Neural cell (in vitro differentiated cells): ENCODE results near the gene APOC1. TPM values are rescaled to one million over a fixed set of nuclear protein-coding genes. Genes with fewer than 3 reads are reported as not detected.

ENCODE experiments used
- H2AFZ ChIP-seq: fragments of 200-600, 300-800 bp; sonication (generic), shearing (Covaris generic); 2 replicates; pipeline ENCODE4 v1.6.0; 2014; ENCODE audit warnings: low read depth, mild to moderate bottlenecking, antibody characterized with exemption, low read length, moderate library complexity
- H3F3A ChIP-seq: fragments of 200-600 bp; shearing (Covaris generic); 2 replicates; pipeline ENCODE4 v1.6.1; 2016; ENCODE audit warnings: mild to moderate bottlenecking, moderate library complexity, mixed read lengths, antibody characterized with exemption, low read length; ENCODE audit not compliant: insufficient read depth, poor library complexity, severe bottlenecking
- H3K27ac ChIP-seq: fragments of 200-600, 300-800 bp; sonication (generic), shearing (Covaris generic); 2 replicates; pipeline ENCODE4 v1.5.1; 2014; ENCODE audit warnings: mild to moderate bottlenecking, low read length, moderate library complexity
- H3K27me3 ChIP-seq: fragments of 300-800, 200-600 bp; sonication (generic), shearing (Covaris generic); 2 replicates; pipeline ENCODE4 v1.6.0; 2014; ENCODE audit warnings: mild to moderate bottlenecking, low read depth, low read length, moderate library complexity; ENCODE audit not compliant: insufficient read depth
- H3K36me3 ChIP-seq: fragments of 300-800, 200-600 bp; sonication (generic), shearing (Covaris generic); 2 replicates; pipeline ENCODE4 v1.5.1; 2014; ENCODE audit warnings: mild to moderate bottlenecking, antibody characterized with exemption, low read length, moderate library complexity; ENCODE audit not compliant: insufficient read depth
- H3K4me2 ChIP-seq: fragments of 300-800, 200-600 bp; sonication (generic), shearing (Covaris generic); 2 replicates; pipeline ENCODE4 v1.6.0; 2014; ENCODE audit warnings: mild to moderate bottlenecking, low read length
- H3K4me3 ChIP-seq: fragments of 300-800, 200-600 bp; sonication (generic), shearing (Covaris generic); 2 replicates; pipeline ENCODE4 v1.5.1; 2014; ENCODE audit warnings: mild to moderate bottlenecking, low read length, moderate library complexity
- H3K79me2 ChIP-seq: fragments of 200-600 bp; shearing (Covaris generic); replicated peaks from 2 replicates; pipeline ENCODE4 v1.6.0; 2014; ENCODE audit warnings: mild to moderate bottlenecking, low read length, moderate library complexity; ENCODE audit not compliant: insufficient read depth
- H3K9ac ChIP-seq: fragments of 300-800, 200-600 bp; sonication (generic), shearing (Covaris generic); 2 replicates; pipeline ENCODE4 v1.6.1; 2016; ENCODE audit warnings: mild to moderate bottlenecking, low read length, mixed read lengths
- H3K9me2 ChIP-seq: fragments of 200-600 bp; shearing (Covaris generic); 2 replicates; pipeline ENCODE4 v1.6.1; 2016; ENCODE audit warnings: mild to moderate bottlenecking, low read length, mixed read lengths; ENCODE audit not compliant: insufficient read depth
- H3K9me3 ChIP-seq: fragments of 200-600, 300-800 bp; sonication (generic), shearing (Covaris generic); 2 replicates; pipeline ENCODE4 v1.6.1; 2016; ENCODE audit warnings: mild to moderate bottlenecking, mixed run types, low read length, moderate library complexity, mixed read lengths
- H4K20me1 ChIP-seq: fragments of 200-600 bp; shearing (Covaris generic); 2 replicates; pipeline ENCODE4 v1.6.1; 2016; ENCODE audit warnings: mild to moderate bottlenecking, mixed run types; ENCODE audit not compliant: insufficient read depth
- CTCF ChIP-seq: fragments of 450-650 bp; IDR thresholded peaks from 2 replicates; pipeline ENCODE4 v1.5.1; 2014; ENCODE audit warnings: antibody characterized with exemption, mild to moderate bottlenecking, moderate library complexity; ENCODE audit not compliant: poor library complexity, severe bottlenecking
- EP300 ChIP-seq: fragments of 450-650 bp; conservative IDR thresholded peaks from 2 replicates; pipeline ENCODE4 v1.6.1; 2014; ENCODE audit warnings: antibody characterized with exemption, mild to moderate bottlenecking, moderate library complexity; ENCODE audit not compliant: poor library complexity, severe bottlenecking
- EZH2 ChIP-seq: fragments of 200-600, 300-800 bp; shearing (Covaris generic), sonication (generic); IDR thresholded peaks from 2 replicates; pipeline ENCODE4 v1.6.1; 2014; ENCODE audit warnings: antibody characterized with exemption, low read length, borderline replicate concordance, mild to moderate bottlenecking; ENCODE audit not compliant: insufficient read depth, poor library complexity, severe bottlenecking
- MXI1 ChIP-seq: fragments of 450-650 bp; conservative IDR thresholded peaks from 2 replicates; pipeline ENCODE4 v1.6.1; 2014; ENCODE audit warnings: antibody characterized with exemption, mild to moderate bottlenecking; ENCODE audit not compliant: poor library complexity, severe bottlenecking
- POLR2AphosphoS5 ChIP-seq: IDR thresholded peaks from 2 replicates; pipeline ENCODE4 v1.6.1; 2012
- RAD21 ChIP-seq: fragments of 450-650 bp; conservative IDR thresholded peaks from 2 replicates; pipeline ENCODE4 v1.6.1; 2014; ENCODE audit warnings: antibody characterized with exemption, mild to moderate bottlenecking, moderate library complexity
- SMC3 ChIP-seq: fragments of 450-650 bp; conservative IDR thresholded peaks from 2 replicates; pipeline ENCODE4 v1.6.1; 2014; ENCODE audit warnings: antibody characterized with exemption, mild to moderate bottlenecking, moderate library complexity; ENCODE audit not compliant: poor library complexity
- TAF1 ChIP-seq: IDR thresholded peaks from 2 replicates; pipeline ENCODE4 v1.6.1; 2012; ENCODE audit warnings: low read depth
- polyA plus RNA-seq: library from polyadenylated mRNA; depleted of rRNA; stranded (reverse); fragments of >200 nt; gene quantifications from 2 replicates; pipeline ENCODE4 v1.2.3, GENCODE V29; 2014
- TF ChIP-seq, protein P1 (sequence below): IDR thresholded peaks from 2 replicates; pipeline ENCODE4 v1.6.1; 2012; ENCODE audit warnings: borderline replicate concordance

The APOC1 gene
- polyA plus RNA-seq, 1 donor from 2014 or later = not detected

- H3K4me2 ChIP-seq = no peak overlapping the region
- H2AFZ ChIP-seq = no peak overlapping the region
- H3K4me3 ChIP-seq = no peak overlapping the region
- no peak overlapping the region for H3K9ac ChIP-seq
- no peaks in the 10 kb centered on the region for H3K36me3 ChIP-seq
- H3K79me2 ChIP-seq = no peaks in the 10 kb centered on the region
- no peak overlapping the region for H3K27ac ChIP-seq
- no peaks in the 10 kb centered on the region for H3F3A ChIP-seq
- H4K20me1 ChIP-seq = no peaks in the 10 kb centered on the region
- H3K9me2 ChIP-seq = no peaks in the 10 kb centered on the region
- TF ChIP-seq CTCF (peak; percentile 93), SMC3 (peak; percentile 84), EP300 (no peak), POLR2AphosphoS5 (no peak), TAF1 (no peak), EZH2 (no peak), RAD21 (peak; percentile 84), MXI1 (peak; percentile 30)
- TF ChIP-seq, protein P1, sequence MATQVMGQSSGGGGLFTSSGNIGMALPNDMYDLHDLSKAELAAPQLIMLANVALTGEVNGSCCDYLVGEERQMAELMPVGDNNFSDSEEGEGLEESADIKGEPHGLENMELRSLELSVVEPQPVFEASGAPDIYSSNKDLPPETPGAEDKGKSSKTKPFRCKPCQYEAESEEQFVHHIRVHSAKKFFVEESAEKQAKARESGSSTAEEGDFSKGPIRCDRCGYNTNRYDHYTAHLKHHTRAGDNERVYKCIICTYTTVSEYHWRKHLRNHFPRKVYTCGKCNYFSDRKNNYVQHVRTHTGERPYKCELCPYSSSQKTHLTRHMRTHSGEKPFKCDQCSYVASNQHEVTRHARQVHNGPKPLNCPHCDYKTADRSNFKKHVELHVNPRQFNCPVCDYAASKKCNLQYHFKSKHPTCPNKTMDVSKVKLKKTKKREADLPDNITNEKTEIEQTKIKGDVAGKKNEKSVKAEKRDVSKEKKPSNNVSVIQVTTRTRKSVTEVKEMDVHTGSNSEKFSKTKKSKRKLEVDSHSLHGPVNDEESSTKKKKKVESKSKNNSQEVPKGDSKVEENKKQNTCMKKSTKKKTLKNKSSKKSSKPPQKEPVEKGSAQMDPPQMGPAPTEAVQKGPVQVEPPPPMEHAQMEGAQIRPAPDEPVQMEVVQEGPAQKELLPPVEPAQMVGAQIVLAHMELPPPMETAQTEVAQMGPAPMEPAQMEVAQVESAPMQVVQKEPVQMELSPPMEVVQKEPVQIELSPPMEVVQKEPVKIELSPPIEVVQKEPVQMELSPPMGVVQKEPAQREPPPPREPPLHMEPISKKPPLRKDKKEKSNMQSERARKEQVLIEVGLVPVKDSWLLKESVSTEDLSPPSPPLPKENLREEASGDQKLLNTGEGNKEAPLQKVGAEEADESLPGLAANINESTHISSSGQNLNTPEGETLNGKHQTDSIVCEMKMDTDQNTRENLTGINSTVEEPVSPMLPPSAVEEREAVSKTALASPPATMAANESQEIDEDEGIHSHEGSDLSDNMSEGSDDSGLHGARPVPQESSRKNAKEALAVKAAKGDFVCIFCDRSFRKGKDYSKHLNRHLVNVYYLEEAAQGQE = no peak
- H3K9me3 ChIP-seq = no peaks in the 10 kb centered on the region
- H3K27me3 ChIP-seq = peaks cover 8% of the 10 kb centered on the region
These were observed 10.6 kb upstream of the APOC1 start for GRCh38 chr19:44903602-44904425.

DNA sequence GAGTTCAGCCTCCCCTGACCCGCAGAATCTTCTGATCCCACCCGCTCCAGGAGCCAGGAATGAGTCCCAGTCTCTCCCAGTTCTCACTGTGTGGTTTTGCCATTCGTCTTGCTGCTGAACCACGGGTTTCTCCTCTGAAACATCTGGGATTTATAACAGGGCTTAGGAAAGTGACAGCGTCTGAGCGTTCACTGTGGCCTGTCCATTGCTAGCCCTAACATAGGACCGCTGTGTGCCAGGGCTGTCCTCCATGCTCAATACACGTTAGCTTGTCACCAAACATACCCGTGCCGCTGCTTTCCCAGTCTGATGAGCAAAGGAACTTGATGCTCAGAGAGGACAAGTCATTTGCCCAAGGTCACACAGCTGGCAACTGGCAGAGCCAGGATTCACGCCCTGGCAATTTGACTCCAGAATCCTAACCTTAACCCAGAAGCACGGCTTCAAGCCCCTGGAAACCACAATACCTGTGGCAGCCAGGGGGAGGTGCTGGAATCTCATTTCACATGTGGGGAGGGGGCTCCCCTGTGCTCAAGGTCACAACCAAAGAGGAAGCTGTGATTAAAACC, 9.9 kb upstream of the APOC1 start:
- no peak overlapping the region for H3K4me3 ChIP-seq

More for the DNA sequence above, 9.9 kb upstream of the APOC1 start:
- H3K79me2 ChIP-seq = no peaks in the 10 kb centered on the region
- no peaks in the 10 kb centered on the region for H3K9me2 ChIP-seq
- no peak overlapping the region for H3K4me2 ChIP-seq
- H4K20me1 ChIP-seq = no peaks in the 10 kb centered on the region
- H3K36me3 ChIP-seq = no peaks in the 10 kb centered on the region
- H3K27ac ChIP-seq = no peak overlapping the region
- H3F3A ChIP-seq = no peaks in the 10 kb centered on the region
- H3K9me3 ChIP-seq = no peaks in the 10 kb centered on the region
- H3K27me3 ChIP-seq = peaks cover 8% of the 10 kb centered on the region
- H2AFZ ChIP-seq = no peak overlapping the region
- peak; percentile 23 for TF ChIP-seq CTCF
- no peak for TF ChIP-seq RAD21
- H3K9ac ChIP-seq = no peak overlapping the region
